ENCODE data around the gene PPM1M.
"Not testable (repeated sequence)": the region's sequence is repeated elsewhere in the genome, so short reads cannot be mapped to it uniquely, and the experiment has no call there.

Gene PPM1M

DNA sequence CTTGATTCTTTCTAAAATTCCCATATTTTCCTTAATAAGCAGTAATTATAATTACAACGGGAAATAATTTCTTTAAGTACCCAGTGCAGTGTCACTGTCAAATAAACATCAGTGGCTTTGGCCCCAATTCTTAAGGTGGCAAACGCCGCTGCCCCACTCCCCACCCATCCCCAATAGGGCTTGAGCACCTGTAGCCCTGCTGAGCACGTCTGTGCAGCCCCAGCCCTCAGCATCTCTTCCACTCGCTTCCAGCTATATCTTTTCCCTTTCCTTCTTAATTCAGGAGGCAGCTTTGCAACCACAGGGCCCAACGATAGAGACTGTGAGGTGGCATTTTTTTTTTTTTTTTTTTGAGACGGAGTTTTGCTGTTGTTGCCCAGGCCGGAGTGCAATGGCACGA, 9.0 kb downstream of the PPM1M start:
- Mint-ChIP-seq H3K27me3 (ENCODE audit: low read depth) (no peaks in the 10 kb centered on the region), H3K9me3 (no peaks in the 10 kb centered on the region), H3K4me1 (ENCODE audit: low read depth) (peaks cover 55% of the 10 kb centered on the region), H3K27ac (peak overlapping the region; percentile 97), H3K4me3 (peak overlapping the region; percentile 88), H3K36me3 (ENCODE audit: low read depth) (peaks cover 87% of the 10 kb centered on the region)
- DNase-seq (ENCODE audit: low spot score): no peak

DNA sequence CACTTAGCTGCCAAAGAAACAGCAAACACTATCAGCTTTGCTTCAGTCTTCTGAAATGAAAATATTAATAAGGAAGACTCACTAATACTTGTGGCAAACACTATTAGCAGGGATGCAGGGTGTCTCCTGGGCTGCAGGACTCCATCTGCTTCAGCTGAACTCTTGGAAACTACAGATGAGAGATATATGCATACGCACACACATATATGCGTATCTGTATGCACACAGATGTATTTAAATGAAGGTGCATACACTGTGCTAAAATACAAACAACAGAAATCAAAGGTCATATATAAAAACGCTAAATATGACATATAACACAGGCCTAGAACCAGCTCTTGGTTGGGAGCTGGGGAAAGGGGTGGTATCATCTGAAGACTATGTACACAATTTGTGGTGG, 10.6 kb downstream of the PPM1M start:
- no peak for DNase-seq (ENCODE audit: low spot score)
- Mint-ChIP-seq H3K36me3 (ENCODE audit: low read depth) (peaks cover 89% of the 10 kb centered on the region), H3K4me1 (ENCODE audit: low read depth) (peaks cover 53% of the 10 kb centered on the region), H3K4me3 (no peak overlapping the region), H3K9me3 (no peaks in the 10 kb centered on the region), H3K27me3 (ENCODE audit: low read depth) (no peaks in the 10 kb centered on the region), H3K27ac (peak overlapping the region; percentile 60)

DNA sequence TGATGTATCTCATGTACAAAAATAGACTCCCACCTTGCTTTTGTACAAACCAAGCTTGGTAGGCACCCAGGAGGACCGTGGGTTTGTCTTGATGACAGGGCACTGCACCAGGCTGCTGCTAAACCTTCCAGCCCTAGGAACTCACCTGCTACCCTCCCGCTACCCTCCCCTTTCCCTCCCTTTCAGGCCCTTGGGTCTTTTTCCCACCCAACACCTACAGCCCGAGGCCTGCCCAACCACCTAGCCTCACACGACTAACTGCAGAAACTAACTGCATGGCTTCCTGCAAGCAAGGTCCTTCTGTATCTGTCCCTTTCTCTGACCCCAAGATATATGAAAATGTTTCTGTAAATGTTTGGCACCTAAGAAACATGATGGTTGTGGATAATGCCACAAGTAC, 11.1 kb downstream of the PPM1M start:
- Mint-ChIP-seq H3K27ac (peak overlapping the region; percentile 60), H3K4me3 (no peak overlapping the region), H3K36me3 (ENCODE audit: low read depth) (peaks cover 93% of the 10 kb centered on the region), H3K27me3 (ENCODE audit: low read depth) (no peaks in the 10 kb centered on the region), H3K4me1 (ENCODE audit: low read depth) (peaks cover 56% of the 10 kb centered on the region), H3K9me3 (no peaks in the 10 kb centered on the region)
- no peak for DNase-seq (ENCODE audit: low spot score)

DNA sequence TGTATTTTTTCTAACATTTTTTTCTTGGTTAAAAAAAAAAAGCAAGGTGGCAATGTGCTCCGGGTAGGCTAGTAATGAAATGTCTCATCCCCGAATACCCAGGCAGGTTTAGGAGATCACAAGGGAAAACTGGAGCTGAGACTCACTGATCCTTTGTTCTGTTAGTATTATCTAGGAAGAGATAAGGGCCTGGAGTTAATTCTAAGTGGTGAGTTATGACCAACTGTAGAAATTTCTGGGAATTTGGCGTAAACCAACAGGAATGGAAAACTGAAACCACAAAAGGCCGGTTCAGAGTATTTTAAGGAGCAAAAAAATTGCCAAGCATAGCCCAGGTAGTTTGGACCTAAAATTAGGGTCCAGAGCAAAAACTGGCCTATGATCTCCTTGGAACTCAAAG, 12.4 kb downstream of the PPM1M start:
- no peaks in the 10 kb centered on the region for H3K9me3 Mint-ChIP-seq
- peaks cover 94% of the 10 kb centered on the region for H3K36me3 Mint-ChIP-seq (ENCODE audit: low read depth)
- no peak for DNase-seq (ENCODE audit: low spot score)
- H3K4me3 Mint-ChIP-seq: no peak overlapping the region
- H3K27ac Mint-ChIP-seq: no peak overlapping the region
- H3K4me1 Mint-ChIP-seq (ENCODE audit: low read depth): peaks cover 59% of the 10 kb centered on the region
- H3K27me3 Mint-ChIP-seq (ENCODE audit: low read depth): no peaks in the 10 kb centered on the region

DNA sequence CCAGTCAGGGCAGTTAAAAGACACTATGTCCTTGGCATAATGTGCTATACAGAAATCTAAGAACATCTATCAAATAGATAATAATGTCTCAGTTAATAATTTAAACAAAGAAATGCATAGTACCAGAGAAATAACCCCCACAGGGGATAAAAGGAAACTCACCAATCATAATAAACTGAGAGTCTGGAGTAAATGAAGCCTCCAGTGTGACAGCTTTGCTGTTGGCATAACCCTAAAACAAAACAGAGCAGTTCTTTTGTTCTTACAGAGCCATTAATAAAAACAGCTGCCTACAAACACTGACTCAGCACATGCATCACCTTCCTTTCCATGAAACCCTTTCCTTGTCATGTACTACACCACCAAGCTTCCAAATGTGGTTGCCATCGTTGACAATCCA, 13.5 kb downstream of the PPM1M start:
- Mint-ChIP-seq H3K4me1 (ENCODE audit: low read depth) (peaks cover 57% of the 10 kb centered on the region), H3K27me3 (ENCODE audit: low read depth) (no peaks in the 10 kb centered on the region), H3K36me3 (ENCODE audit: low read depth) (peaks cover 93% of the 10 kb centered on the region), H3K9me3 (no peaks in the 10 kb centered on the region), H3K27ac (no peak overlapping the region), H3K4me3 (no peak overlapping the region)
- DNase-seq (ENCODE audit: low spot score): no peak

DNA sequence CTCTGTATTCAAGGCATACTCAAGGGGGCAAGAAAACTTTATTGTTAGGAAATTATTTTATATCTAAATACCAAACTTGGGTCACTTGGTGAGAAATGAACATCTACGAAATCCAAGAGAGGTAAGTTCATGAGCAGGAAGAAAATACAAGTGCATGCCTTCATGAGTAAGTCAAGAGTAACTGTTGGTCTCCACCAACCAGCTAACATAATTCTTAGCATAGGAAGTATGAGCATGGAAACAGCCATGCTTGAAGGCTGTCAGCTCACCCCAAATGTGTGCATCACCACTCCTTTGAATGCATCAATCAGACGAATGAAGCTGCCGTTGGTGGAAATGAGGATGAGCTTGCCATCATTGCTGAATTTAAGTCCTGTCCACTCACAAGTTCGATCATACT, 13.9 kb downstream of the PPM1M start:
- Mint-ChIP-seq H3K27me3 (ENCODE audit: low read depth) (no peaks in the 10 kb centered on the region), H3K27ac (no peak overlapping the region), H3K4me3 (no peak overlapping the region), H3K9me3 (no peaks in the 10 kb centered on the region), H3K36me3 (ENCODE audit: low read depth) (peaks cover 93% of the 10 kb centered on the region), H3K4me1 (ENCODE audit: low read depth) (peaks cover 57% of the 10 kb centered on the region)
- DNase-seq (ENCODE audit: low spot score): no peak

DNA sequence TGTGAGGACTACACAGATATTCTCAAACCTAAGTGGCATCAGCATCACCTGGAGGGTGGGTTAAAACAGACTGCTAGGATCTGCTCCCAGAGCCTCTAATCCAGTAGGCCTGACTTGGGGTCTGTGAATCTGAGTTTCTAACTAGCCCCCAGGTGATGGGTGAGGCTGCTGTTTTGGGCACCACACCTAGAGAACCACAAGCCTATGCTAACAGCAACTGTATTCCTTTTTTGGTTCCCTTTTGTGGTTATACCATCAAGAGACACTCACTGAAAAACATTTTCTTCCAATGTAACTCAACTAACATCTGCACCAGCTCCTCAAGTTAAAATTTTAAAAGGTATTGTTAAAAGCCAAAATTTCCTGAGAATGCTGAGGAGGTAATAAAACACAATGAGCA, 16.9 kb downstream of the PPM1M start:
- Mint-ChIP-seq H3K4me3 (peak overlapping the region; percentile 3), H3K9me3 (no peaks in the 10 kb centered on the region), H3K36me3 (ENCODE audit: low read depth) (peaks cover 91% of the 10 kb centered on the region), H3K27ac (peak overlapping the region; percentile 31), H3K27me3 (ENCODE audit: low read depth) (no peaks in the 10 kb centered on the region), H3K4me1 (ENCODE audit: low read depth) (peaks cover 49% of the 10 kb centered on the region)
- DNase-seq (ENCODE audit: low spot score): no peak

DNA sequence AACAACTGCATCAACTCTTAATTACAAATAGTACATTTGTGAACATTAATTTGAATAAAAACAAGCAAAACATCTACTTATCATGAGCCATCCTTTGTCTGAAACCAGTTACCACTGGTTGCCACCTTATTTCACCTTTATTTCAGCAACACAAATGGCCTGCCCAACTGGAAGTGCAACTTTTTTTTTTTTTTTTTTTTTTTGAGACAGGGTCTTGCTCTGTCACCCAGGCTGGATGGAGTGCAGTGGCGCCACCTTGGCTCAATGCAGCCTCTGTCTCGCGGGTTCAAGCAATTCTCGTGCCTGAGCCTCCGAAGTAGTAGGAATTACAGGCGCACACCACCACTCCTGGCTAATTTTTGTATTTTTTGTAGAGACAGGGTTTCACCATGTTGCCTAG, 19.8 kb downstream of the PPM1M start:
- Mint-ChIP-seq H3K36me3 (ENCODE audit: low read depth) (peaks cover 85% of the 10 kb centered on the region), H3K27me3 (ENCODE audit: low read depth) (no peaks in the 10 kb centered on the region), H3K27ac (no peak overlapping the region), H3K9me3 (no peaks in the 10 kb centered on the region), H3K4me3 (no peak overlapping the region), H3K4me1 (ENCODE audit: low read depth) (peaks cover 62% of the 10 kb centered on the region)
- no peak for DNase-seq (ENCODE audit: low spot score)

DNA sequence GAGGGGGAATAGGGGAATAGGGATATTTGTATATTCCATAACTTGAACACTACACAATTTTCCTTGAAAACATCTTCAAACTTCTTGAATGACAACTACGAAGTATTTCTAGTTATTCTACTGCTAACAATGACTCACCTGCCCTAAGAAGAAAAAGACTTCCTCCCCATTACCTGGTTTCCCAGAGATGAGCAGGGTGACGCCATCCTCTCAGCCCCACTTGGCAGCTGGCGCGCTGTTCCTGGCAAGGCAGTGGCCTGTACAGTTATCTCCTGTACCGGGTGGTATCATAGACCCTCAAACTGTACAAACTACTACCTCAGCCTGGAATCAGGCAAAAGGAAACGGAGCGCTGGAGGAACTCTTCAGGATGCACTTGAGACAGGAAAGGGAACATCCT, 22.5 kb downstream of the PPM1M start:
- Mint-ChIP-seq H3K9me3 (no peaks in the 10 kb centered on the region), H3K4me3 (peak overlapping the region; percentile 52)
- no peak for DNase-seq (ENCODE audit: low spot score)

DNA sequence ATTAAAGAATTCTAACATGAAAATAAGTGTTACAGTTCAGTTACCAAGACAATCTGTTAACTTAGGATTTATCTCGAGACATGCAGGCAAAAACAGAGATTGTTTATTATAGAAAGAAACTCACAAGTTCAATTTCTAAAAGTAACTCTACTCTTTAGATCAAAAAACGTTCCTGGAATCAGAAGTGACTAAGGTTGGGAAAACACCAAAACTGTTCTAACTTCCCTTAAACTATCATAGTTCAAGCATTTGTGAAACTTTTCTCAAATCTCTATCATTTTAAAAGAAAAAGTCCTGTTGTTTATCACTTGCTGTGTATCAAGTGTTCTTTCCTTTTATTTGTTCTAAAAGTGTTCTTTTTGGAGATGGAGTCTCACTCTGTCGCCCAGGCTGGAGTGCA, 24.2 kb downstream of the PPM1M start:
- Mint-ChIP-seq H3K36me3 (ENCODE audit: low read depth) (peaks cover 83% of the 10 kb centered on the region), H3K27me3 (ENCODE audit: low read depth) (no peaks in the 10 kb centered on the region), H3K4me1 (ENCODE audit: low read depth) (peaks cover 63% of the 10 kb centered on the region), H3K27ac (peak overlapping the region; percentile 70), H3K4me3 (peak overlapping the region; percentile 72), H3K9me3 (no peaks in the 10 kb centered on the region)
- DNase-seq (ENCODE audit: low spot score): no peak

More for the DNA sequence above, 22.5 kb downstream of the PPM1M start:
- Mint-ChIP-seq H3K27ac (peak overlapping the region; percentile 62), H3K27me3 (ENCODE audit: low read depth) (no peaks in the 10 kb centered on the region), H3K4me1 (ENCODE audit: low read depth) (peaks cover 64% of the 10 kb centered on the region), H3K36me3 (ENCODE audit: low read depth) (peaks cover 82% of the 10 kb centered on the region)

DNA sequence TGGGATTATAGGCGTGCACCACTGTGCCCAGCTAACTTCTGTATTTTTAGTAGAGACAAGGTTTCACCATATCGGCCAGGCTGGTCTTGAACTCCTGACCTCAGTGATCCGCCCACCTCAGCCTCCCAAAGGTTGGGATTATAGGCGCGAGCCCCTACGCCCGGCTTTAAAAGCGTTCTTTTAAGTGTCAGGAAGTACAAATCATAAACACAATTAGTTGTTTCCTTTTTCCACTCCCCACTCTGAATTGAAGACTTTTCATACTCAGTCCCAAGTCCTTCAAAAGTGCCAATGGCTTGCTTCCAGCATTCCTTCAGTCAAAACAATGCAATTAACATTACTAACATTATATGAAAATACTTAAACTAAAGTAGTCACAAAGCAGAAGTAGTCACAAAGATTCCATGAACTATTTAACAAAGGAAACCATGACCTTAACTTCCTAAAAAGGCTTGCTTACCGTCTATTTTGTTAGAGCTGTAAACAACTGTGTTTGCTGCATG, 24.7 kb downstream of the PPM1M start:
- Mint-ChIP-seq H3K27ac (peak overlapping the region; percentile 70), H3K4me3 (peak overlapping the region; percentile 72), H3K36me3 (ENCODE audit: low read depth) (peaks cover 81% of the 10 kb centered on the region), H3K4me1 (ENCODE audit: low read depth) (peaks cover 64% of the 10 kb centered on the region), H3K9me3 (no peaks in the 10 kb centered on the region), H3K27me3 (ENCODE audit: low read depth) (no peaks in the 10 kb centered on the region)
- no peak for DNase-seq (ENCODE audit: low spot score)

DNA sequence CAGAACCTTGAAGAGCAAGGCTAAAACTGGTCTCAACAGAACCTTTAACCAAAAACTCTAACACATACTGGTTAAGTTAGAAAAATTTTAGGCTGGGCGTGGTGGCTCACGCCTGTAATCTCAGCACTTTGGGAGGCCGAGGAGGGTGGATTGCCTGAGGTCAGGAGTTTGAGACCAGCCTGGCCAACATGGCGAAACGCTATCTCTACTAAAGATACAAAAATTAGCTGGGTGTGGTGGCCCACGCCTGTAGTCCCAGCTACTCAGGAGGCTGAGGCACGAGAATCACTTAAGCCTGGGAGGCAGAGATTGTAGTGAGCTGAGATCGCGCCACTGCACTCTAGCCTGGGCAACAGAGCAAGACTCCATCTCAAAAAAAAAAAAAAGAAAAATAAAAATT, 26.6 kb downstream of the PPM1M start:
- H3K9me3 Mint-ChIP-seq; H3K27me3 Mint-ChIP-seq (ENCODE audit: low read depth); DNase-seq (ENCODE audit: low spot score): not testable (repeated sequence)
- Mint-ChIP-seq H3K4me3 (peak overlapping the region; percentile 72), H3K36me3 (ENCODE audit: low read depth) (peaks cover 81% of the 10 kb centered on the region), H3K27ac (peak overlapping the region; percentile 70), H3K4me1 (ENCODE audit: low read depth) (peaks cover 65% of the 10 kb centered on the region)

DNA sequence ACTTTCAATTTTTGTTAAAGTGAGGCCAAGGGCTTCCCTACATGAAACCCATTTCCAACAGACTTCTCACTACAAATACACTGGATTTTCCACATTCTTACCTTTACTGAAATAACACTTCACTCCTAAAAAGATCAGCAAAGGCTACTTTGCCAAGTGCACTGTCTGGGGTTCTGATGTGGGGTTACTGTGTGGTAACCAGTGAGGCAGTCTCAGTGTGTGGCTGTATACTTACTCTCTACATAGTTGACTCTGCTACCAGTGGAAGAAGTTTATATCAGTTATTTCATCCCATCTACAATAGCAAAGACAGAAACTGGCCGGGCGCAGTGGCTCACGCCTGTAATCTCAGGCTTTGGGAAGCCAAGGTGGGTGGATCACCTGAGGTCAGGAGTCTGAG, 27.3 kb downstream of the PPM1M start:
- no peak for DNase-seq (ENCODE audit: low spot score)
- peak overlapping the region; percentile 98 for H3K4me3 Mint-ChIP-seq
- peaks cover 58% of the 10 kb centered on the region for H3K4me1 Mint-ChIP-seq (ENCODE audit: low read depth)
- H3K27me3 Mint-ChIP-seq (ENCODE audit: low read depth): no peaks in the 10 kb centered on the region
- no peaks in the 10 kb centered on the region for H3K9me3 Mint-ChIP-seq
- H3K27ac Mint-ChIP-seq: peak overlapping the region; percentile 83
- peaks cover 81% of the 10 kb centered on the region for H3K36me3 Mint-ChIP-seq (ENCODE audit: low read depth)

DNA sequence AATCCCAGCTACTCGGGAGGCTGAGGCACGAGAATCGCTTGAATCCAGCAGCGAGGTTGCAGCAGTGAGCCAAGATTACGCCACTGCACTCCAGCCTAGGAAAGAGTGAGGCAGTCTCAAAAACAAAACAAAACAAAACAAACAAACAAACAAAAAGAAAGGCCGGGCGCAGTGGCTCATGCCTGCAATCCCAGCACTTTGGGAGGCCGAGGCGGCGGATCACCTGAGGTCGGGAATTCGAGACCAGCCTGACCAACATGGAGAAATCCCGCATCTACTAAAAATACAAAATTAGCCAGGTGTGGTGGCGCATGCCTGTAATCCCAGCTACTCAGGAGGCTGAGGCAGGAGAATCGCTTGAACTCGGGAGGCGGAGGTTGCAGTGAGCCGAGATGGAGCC, 29.2 kb downstream of the PPM1M start:
- peak overlapping the region; percentile 98 for H3K4me3 Mint-ChIP-seq
- H3K9me3 Mint-ChIP-seq; DNase-seq (ENCODE audit: low spot score); H3K27me3 Mint-ChIP-seq (ENCODE audit: low read depth): not testable (repeated sequence)
- peak overlapping the region; percentile 82 for H3K27ac Mint-ChIP-seq
- H3K36me3 Mint-ChIP-seq (ENCODE audit: low read depth): peaks cover 71% of the 10 kb centered on the region
- H3K4me1 Mint-ChIP-seq (ENCODE audit: low read depth): peaks cover 55% of the 10 kb centered on the region
